K562 (cell line): Measurements from ENCODE around the gene GDF7. TPM values are rescaled to one million over a fixed set of nuclear protein-coding genes. Genes with fewer than 3 reads are reported as not detected.

Source experiments
- ATAC-seq: fragments of 200-7000 bp; cut with Tn5 transposase; 3 replicates; pipeline ENCODE4 v1.9.1; 2020; ENCODE audit warnings: moderate library complexity
- BruUV-seq: library from RNA; stranded (reverse); fragments of 400-500 nt; replicated peaks from 2 replicates; lab custom pipeline; 2021; lab: Mats Ljungman, UMichigan
- CTCF ChIA-PET: fragments of 300-600 bp; formaldehyde crosslinking; extraction: SDS; loops from one replicate; lab custom pipeline; 2021; ENCODE audit warnings: low intra/inter-chr PET ratio; lab: Yijun Ruan, JAX
- POLR2A ChIA-PET: fragments of 300-600, 350-650 bp; sonication (Branson Sonifier 250); formaldehyde crosslinking; extraction: SDS; loops from one replicate; lab custom pipeline; 2021; ENCODE audit warnings: antibody characterized with exemption, inconsistent platforms; lab: Yijun Ruan, JAX
- DNase-seq, 4 experiments: peaks; one replicate each; pipeline versions ENCODE4 v3.0.0 to v3.0.0-alpha.2; 2011 to 2018; ENCODE audit warnings: low spot score in 3 of 4, mixed read lengths in 3 of 4; ENCODE audit errors: extremely low read depth in 1 of 4
- FAIRE-seq: peaks from 2 replicates; lab custom pipeline; 2011; peaks lifted over from hg19 to GRCh38; lab: Jason Lieb, UNC
- H2AFZ ChIP-seq: 2 replicates; pipeline ENCODE4 v1.6.0; 2011; ENCODE audit warnings: low read depth, low read length, control low read depth, inconsistent platforms
- H3K27ac ChIP-seq: fragments of 200-600 bp; 3 replicates; pipeline ENCODE4 v1.8.0; 2011; ENCODE audit warnings: low read depth, mild to moderate bottlenecking, control low read depth, inconsistent platforms, low read length, moderate library complexity, mixed read lengths; ENCODE audit errors: extremely low read depth
- H3K27me3 ChIP-seq, 2 experiments: fragments of 300-600 bp in 1 of 2; 2 replicates in 1 of 2; 3 replicates in 1 of 2; pipeline versions ENCODE4 v1.6.0 to v1.8.0; 2011; ENCODE audit warnings: inconsistent platforms in 2 of 2, low read length in 2 of 2, mild to moderate bottlenecking in 1 of 2, mixed read lengths in 1 of 2, moderate library complexity in 1 of 2; ENCODE audit not compliant: control insufficient read depth in 2 of 2, insufficient read depth in 2 of 2
- H3K36me3 ChIP-seq: fragments of 300-600 bp; 3 replicates; pipeline ENCODE4 v1.8.0; 2011; ENCODE audit warnings: mild to moderate bottlenecking, low read length, inconsistent platforms; ENCODE audit not compliant: control insufficient read depth, insufficient read depth
- H3K4me1 ChIP-seq, 2 experiments: fragments of 200-600 bp in 1 of 2; replicated peaks in 1 of 2; 2 replicates in 1 of 2; 3 replicates in 1 of 2; pipeline versions ENCODE4 v1.5.1 to v1.8.0; 2011; ENCODE audit warnings: inconsistent platforms in 2 of 2, low read length in 2 of 2, mild to moderate bottlenecking in 1 of 2, mixed read lengths in 1 of 2, moderate library complexity in 1 of 2; ENCODE audit not compliant: control insufficient read depth in 2 of 2, insufficient read depth in 2 of 2
- H3K4me2 ChIP-seq: 2 replicates; pipeline ENCODE4 v1.6.1; 2011; ENCODE audit warnings: low read length, control low read depth, inconsistent platforms, mixed read lengths; ENCODE audit not compliant: insufficient read depth
- H3K4me3 ChIP-seq: fragments of 200-600 bp; sonication (generic), shearing (Covaris generic); 2 replicates; pipeline ENCODE4 v1.5.1; 2016; ENCODE audit warnings: control low read depth, inconsistent platforms
- H3K79me2 ChIP-seq: fragments of 200-600 bp; 3 replicates; pipeline ENCODE4 v1.8.0; 2011; ENCODE audit warnings: low read length, inconsistent platforms; ENCODE audit not compliant: control insufficient read depth, insufficient read depth
- H3K9ac ChIP-seq, 2 experiments: 2 replicates each; pipeline versions ENCODE4 v1.6.0 to v1.6.1; 2011; ENCODE audit warnings: low read depth in 2 of 2, low read length in 2 of 2, control low read depth in 1 of 2, inconsistent platforms in 1 of 2, mild to moderate bottlenecking in 1 of 2, mixed read lengths in 1 of 2; ENCODE audit not compliant: insufficient read depth in 1 of 2
- H3K9me1 ChIP-seq: one replicate; pipeline ENCODE4 v1.6.0; 2011; ENCODE audit warnings: inconsistent platforms, mild to moderate bottlenecking, low read length, moderate library complexity; ENCODE audit not compliant: control insufficient read depth, insufficient read depth
- H3K9me3 ChIP-seq: replicated peaks from 2 replicates; pipeline ENCODE4 v1.5.1; 2011; ENCODE audit warnings: low read depth, low read length, inconsistent platforms; ENCODE audit not compliant: control insufficient read depth, insufficient read depth
- H4K20me1 ChIP-seq: replicated peaks from 2 replicates; pipeline ENCODE4 v1.6.1; 2011; ENCODE audit warnings: low read length, inconsistent platforms, mixed read lengths; ENCODE audit not compliant: control insufficient read depth, insufficient read depth
- ADNP ChIP-seq: fragments of 200-800 bp; sonication (Bioruptor generic); IDR thresholded peaks from 2 replicates; pipeline ENCODE4 v1.6.1; 2016; ENCODE audit warnings: missing genetic modification characterization, missing compliant biosample characterization
- BDP1 ChIP-seq: IDR thresholded peaks from 3 replicates; pipeline ENCODE4 v1.6.1; 2011; ENCODE audit not compliant: insufficient read length, insufficient read depth
- ELK3 ChIP-seq: fragments of 450-650 bp; formaldehyde crosslinking; IDR thresholded peaks from 2 replicates; pipeline ENCODE4 v1.4.0; 2020; ENCODE audit warnings: mild to moderate bottlenecking
- MNT ChIP-seq, 2 experiments: fragments of 450-650 bp; conservative IDR thresholded peaks; 2 replicates each; pipeline ENCODE4 v1.6.1; 2017; ENCODE audit warnings: mild to moderate bottlenecking in 2 of 2, moderate library complexity in 2 of 2
- NBN ChIP-seq: fragments of 450-650 bp; IDR thresholded peaks from 2 replicates; pipeline ENCODE4 v1.6.1; 2016; ENCODE audit warnings: low read depth, mild to moderate bottlenecking
- NELFE ChIP-seq: IDR thresholded peaks from 2 replicates; pipeline ENCODE4 v1.6.1; 2011; ENCODE audit warnings: mild to moderate bottlenecking; ENCODE audit not compliant: insufficient read depth, insufficient read length
- U2AF1 ChIP-seq: fragments of 200-400 bp; formaldehyde crosslinking; optimal IDR thresholded peaks from 2 replicates; pipeline ENCODE3; 2017; ENCODE audit warnings: mild to moderate bottlenecking, low read depth, low read length, moderate library complexity
- ZKSCAN3 ChIP-seq: fragments of 250-450 bp; sonication (Bioruptor Pico); IDR thresholded peaks from 2 replicates; pipeline ENCODE4 v1.4.0; 2020
- ZNF785 ChIP-seq: fragments of 250-450 bp; sonication (Bioruptor Pico); IDR thresholded peaks from 2 replicates; pipeline ENCODE4 v1.4.0; 2020; ENCODE audit warnings: mild to moderate bottlenecking
- WGBS: fragments of 100-300 bp; shearing (Covaris generic); methylation state at CpG from one replicate; pipeline ENCODE4 v1.1.6; 2016; ENCODE audit warnings: low coverage, mixed read lengths; ENCODE audit not compliant: insufficient coverage; ENCODE audit errors: missing lambda C conversion rate; 5-methylcytosine and 5-hydroxymethylcytosine counted together
- in situ Hi-C: fragments of 300-500 bp; cut with MboI; formaldehyde crosslinking; loops from 4 replicates; pipeline ENCODE4 v1.15.0; 2018; ENCODE audit warnings: inconsistent platforms, mixed read lengths
- intact Hi-C: fragments of 100-400 bp; cut with micrococcal nuclease; formaldehyde crosslinking; loops from 2 replicates; pipeline ENCODE4 v1.14.2; 2022
- polyA plus RNA-seq, 8 experiments: library from polyadenylated mRNA; depleted of rRNA in 4 of 8; stranded (reverse) in 5 of 8; unstranded in 3 of 8; fragments of >200 nt; fragmentation: Nextera tagmentation in 2 of 8; fragmentation: Illumina TruSeq in 1 of 8; extraction: Ambion mirVana in 2 of 8; extraction: Trizol in 1 of 8; gene quantifications; 2 replicates each; pipeline versions ENCODE4 v1.2.1 to v1.2.3, GENCODE V29; 2011 to 2014; ENCODE audit warnings: inconsistent platforms in 1 of 8, missing spikeins in 1 of 8
- total RNA-seq, 7 experiments: library from RNA; depleted of rRNA in 6 of 7; stranded (reverse); fragments of >200 nt in 6 of 7; fragmentation: Illumina TruSeq in 2 of 7; extraction: Trizol in 2 of 7; gene quantifications; 2 replicates each; pipeline versions ENCODE4 v1.2.1 to v1.2.3, GENCODE V29; 2011 to 2021; ENCODE audit warnings: low replicate concordance in 1 of 7
- TF ChIP-seq, protein P1 (sequence below): fragments of 450-650 bp; IDR thresholded peaks from 2 replicates; pipeline ENCODE4 v1.6.1; 2018; ENCODE audit not compliant: partially characterized antibody

Gene GDF7
- total and polyA plus RNA-seq, 9 of the 15 experiments (the other 6 are each of a cell fraction or from before 2014, with no cell fraction given), result 0.01 TPM; not detected in 7

GRCh38 chr2:20672201-20672951 is 5.4 kb downstream of the GDF7 start:
- DNase-seq (no peak), FAIRE-seq (no peak), ATAC-seq (no peak)
- Histone ChIP-seq H3K4me2 (no peak overlapping the region), H4K20me1 (no peaks in the 10 kb centered on the region; the same call in 1 of the 2 replicates), H3K9ac (peak overlapping the region in 1 of 2 experiments; percentile 21; a peak in 1 of 4 replicates), H3K27me3 (peaks cover 22 to 66% of the 10 kb centered on the region in 2 experiments), H3K79me2 (no peaks in the 10 kb centered on the region), H3K4me1 (peaks cover 0 to 20% of the 10 kb centered on the region in 2 experiments; a peak in 2 of 5 replicates), H3K9me1 (no peaks in the 10 kb centered on the region), H3K4me3 (no peak overlapping the region), H3K9me3 (no peaks in the 10 kb centered on the region), H3K36me3 (no peaks in the 10 kb centered on the region), H2AFZ (no peak overlapping the region), H3K27ac (no peak overlapping the region)
- WGBS, result 13% methylated on average over 18 of the region's 18 CpGs
- CTCF ChIA-PET, result no interaction called here
- intact Hi-C loops (no loop called here), in situ Hi-C loops (loop anchor here (25.0 kb wide), 1 partner anchor 590 kb away; no protein-coding TSS in a partner anchor)
- no TSS peak for BruUV-seq
- TF ChIP-seq NELFE (no peak), ELK3 (CRISPR knock-in tag) (no peak), ADNP (tag) (no peak), ZKSCAN3 (CRISPR knock-in tag) (no peak), U2AF1 (no peak), BDP1 (no peak), ZNF785 (no peak), MNT (conservative IDR thresholded peaks at IDR 0.05) (no peak), NBN (no peak)
- TF ChIP-seq, protein P1, sequence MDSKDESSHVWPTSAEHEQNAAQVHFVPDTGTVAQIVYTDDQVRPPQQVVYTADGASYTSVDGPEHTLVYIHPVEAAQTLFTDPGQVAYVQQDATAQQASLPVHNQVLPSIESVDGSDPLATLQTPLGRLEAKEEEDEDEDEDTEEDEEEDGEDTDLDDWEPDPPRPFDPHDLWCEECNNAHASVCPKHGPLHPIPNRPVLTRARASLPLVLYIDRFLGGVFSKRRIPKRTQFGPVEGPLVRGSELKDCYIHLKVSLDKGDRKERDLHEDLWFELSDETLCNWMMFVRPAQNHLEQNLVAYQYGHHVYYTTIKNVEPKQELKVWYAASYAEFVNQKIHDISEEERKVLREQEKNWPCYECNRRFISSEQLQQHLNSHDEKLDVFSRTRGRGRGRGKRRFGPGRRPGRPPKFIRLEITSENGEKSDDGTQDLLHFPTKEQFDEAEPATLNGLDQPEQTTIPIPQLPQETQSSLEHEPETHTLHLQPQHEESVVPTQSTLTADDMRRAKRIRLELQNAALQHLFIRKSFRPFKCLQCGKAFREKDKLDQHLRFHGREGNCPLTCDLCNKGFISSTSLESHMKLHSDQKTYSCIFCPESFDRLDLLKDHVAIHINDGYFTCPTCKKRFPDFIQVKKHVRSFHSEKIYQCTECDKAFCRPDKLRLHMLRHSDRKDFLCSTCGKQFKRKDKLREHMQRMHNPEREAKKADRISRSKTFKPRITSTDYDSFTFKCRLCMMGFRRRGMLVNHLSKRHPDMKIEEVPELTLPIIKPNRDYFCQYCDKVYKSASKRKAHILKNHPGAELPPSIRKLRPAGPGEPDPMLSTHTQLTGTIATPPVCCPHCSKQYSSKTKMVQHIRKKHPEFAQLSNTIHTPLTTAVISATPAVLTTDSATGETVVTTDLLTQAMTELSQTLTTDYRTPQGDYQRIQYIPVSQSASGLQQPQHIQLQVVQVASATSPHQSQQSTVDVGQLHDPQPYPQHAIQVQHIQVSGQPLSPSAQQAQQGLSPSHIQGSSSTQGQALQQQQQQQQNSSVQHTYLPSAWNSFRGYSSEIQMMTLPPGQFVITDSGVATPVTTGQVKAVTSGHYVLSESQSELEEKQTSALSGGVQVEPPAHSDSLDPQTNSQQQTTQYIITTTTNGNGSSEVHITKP, result no peak
- POLR2A ChIA-PET, result interaction anchor here (0.7 kb wide), 1 partner anchor 65 kb away, joined by 3 read pairs; no protein-coding TSS in a partner anchor
